ENCODE results near the gene ARHGAP1. TPM values are rescaled to one million over a fixed set of nuclear protein-coding genes. Genes with fewer than 3 reads are reported as not detected.

The ARHGAP1 gene
- total RNA-seq, 1 experiment from 2014 or later = 53.0 TPM

- no peak for TF ChIP-seq CDX4 (CRISPR knock-in tag; IDR thresholded peaks at IDR 0.05; ENCODE audit: borderline replicate concordance)
- no peak for TF ChIP-seq ZSCAN18 (CRISPR knock-in tag; IDR thresholded peaks at IDR 0.05)
- TF ChIP-seq ZNF416 (CRISPR knock-in tag; IDR thresholded peaks at IDR 0.05) = no peak
- no peak for TF ChIP-seq ERG (CRISPR knock-in tag; IDR thresholded peaks at IDR 0.05)
These were observed 51.2 kb downstream of the ARHGAP1 start (continued) for GRCh38 chr11:46649180-46649738.

- peaks cover 12% of the 10 kb centered on the region for H3K9me3 Mint-ChIP-seq
- no peak for DNase-seq (ENCODE audit: low spot score)
- peaks cover 31% of the 10 kb centered on the region for H3K36me3 Mint-ChIP-seq
- H3K4me1 Mint-ChIP-seq = no peaks in the 10 kb centered on the region
- POLR2A ChIA-PET = interaction anchor here (0.6 kb wide), 1 partner anchor 48 kb away, joined by 3 read pairs; no protein-coding TSS in a partner anchor
- no peak for TF ChIP-seq ZNF121 (CRISPR knock-in tag; IDR thresholded peaks at IDR 0.05)
- TF ChIP-seq SMAD4 (CRISPR knock-in tag; IDR thresholded peaks at IDR 0.05) = no peak
- no peak for TF ChIP-seq HMGXB4 (CRISPR knock-in tag; IDR thresholded peaks at IDR 0.05)
- TF ChIP-seq IRF1 (CRISPR knock-in tag; IDR thresholded peaks at IDR 0.05) = no peak
- TF ChIP-seq PREB (CRISPR knock-in tag; IDR thresholded peaks at IDR 0.05; ENCODE audit: borderline replicate concordance) = no peak
- no peak for TF ChIP-seq ZNF396 (CRISPR knock-in tag; IDR thresholded peaks at IDR 0.05; ENCODE audit: borderline replicate concordance)
- no peak for TF ChIP-seq CDX4 (CRISPR knock-in tag; IDR thresholded peaks at IDR 0.05; ENCODE audit: borderline replicate concordance)
- TF ChIP-seq ESRRA (CRISPR knock-in tag; IDR thresholded peaks at IDR 0.05; ENCODE audit: borderline replicate concordance) = no peak
- no peak for TF ChIP-seq ARID4B (CRISPR knock-in tag; IDR thresholded peaks at IDR 0.05; ENCODE audit: borderline replicate concordance)
- no peak for TF ChIP-seq NFYB (CRISPR knock-in tag; conservative IDR thresholded peaks at IDR 0.05; ENCODE audit: low read depth)
- no peak overlapping the region for H3K4me3 Mint-ChIP-seq
- CTCF ChIA-PET = interaction anchor here (1.3 kb wide), 1 partner anchor 255 kb away, joined by 3 read pairs; no protein-coding TSS in a partner anchor
- no peak for ATAC-seq
- H3K27ac Mint-ChIP-seq = no peak overlapping the region
- H3K27me3 Mint-ChIP-seq (ENCODE audit: low read depth) = no peaks in the 10 kb centered on the region
These were observed 56.4 kb downstream of the ARHGAP1 start for GRCh38 chr11:46643986-46644385.
